Right atrium auricular region (tissue), 2 donors: ENCODE data around the gene LBX1. TPM values are rescaled to one million over a fixed set of nuclear protein-coding genes. Genes with fewer than 3 reads are reported as not detected.

Experiments
- DNase-seq: peaks from one replicate; pipeline ENCODE4 v3.0.0-alpha.2; 2019; ENCODE audit warnings: low spot score
- H3K27ac ChIP-seq, 2 donors: fragments of 200-600 bp; sonication (generic); 1 replicate in 1 of 2; 2 replicates in 1 of 2; pipeline ENCODE4 v1.5.1; 2016 to 2019
- H3K27me3 ChIP-seq, 2 donors: fragments of 200-600 bp; sonication (generic); one replicate each; pipeline versions ENCODE4 v1.5.1 to v1.6.0; 2017 to 2019
- H3K36me3 ChIP-seq: fragments of 200-600 bp; sonication (generic); one replicate; pipeline ENCODE4 v1.5.1; 2016
- H3K4me1 ChIP-seq, 2 donors: fragments of 200-600 bp; sonication (generic); one replicate each; pipeline versions ENCODE4 v1.5.1 to v1.6.0; 2017 to 2019
- H3K4me3 ChIP-seq, 2 donors: fragments of 200-600 bp; sonication (generic); 1 replicate in 1 of 2; 2 replicates in 1 of 2; pipeline ENCODE4 v1.5.1; 2017 to 2019; ENCODE audit warnings: mild to moderate bottlenecking in 1 of 2, moderate library complexity in 1 of 2
- H3K9me3 ChIP-seq, 2 donors: fragments of 200-600 bp; sonication (generic); one replicate each; pipeline ENCODE4 v1.5.1; 2019
- total RNA-seq, 2 donors: library from RNA; depleted of rRNA; stranded (reverse); fragments of >200 nt; gene quantifications; one replicate each; pipeline ENCODE4 v1.1.0, GENCODE V29; 2016
- TF ChIP-seq, protein P1 (sequence below), 2 donors: fragments of 200-600 bp; sonication (generic); IDR thresholded peaks; one replicate each; pipeline ENCODE4 v1.5.1; 2019; ENCODE audit warnings: antibody characterized with exemption in 2 of 2

The LBX1 gene
- total RNA-seq, 2 donors from 2014 or later: not detected

DNA sequence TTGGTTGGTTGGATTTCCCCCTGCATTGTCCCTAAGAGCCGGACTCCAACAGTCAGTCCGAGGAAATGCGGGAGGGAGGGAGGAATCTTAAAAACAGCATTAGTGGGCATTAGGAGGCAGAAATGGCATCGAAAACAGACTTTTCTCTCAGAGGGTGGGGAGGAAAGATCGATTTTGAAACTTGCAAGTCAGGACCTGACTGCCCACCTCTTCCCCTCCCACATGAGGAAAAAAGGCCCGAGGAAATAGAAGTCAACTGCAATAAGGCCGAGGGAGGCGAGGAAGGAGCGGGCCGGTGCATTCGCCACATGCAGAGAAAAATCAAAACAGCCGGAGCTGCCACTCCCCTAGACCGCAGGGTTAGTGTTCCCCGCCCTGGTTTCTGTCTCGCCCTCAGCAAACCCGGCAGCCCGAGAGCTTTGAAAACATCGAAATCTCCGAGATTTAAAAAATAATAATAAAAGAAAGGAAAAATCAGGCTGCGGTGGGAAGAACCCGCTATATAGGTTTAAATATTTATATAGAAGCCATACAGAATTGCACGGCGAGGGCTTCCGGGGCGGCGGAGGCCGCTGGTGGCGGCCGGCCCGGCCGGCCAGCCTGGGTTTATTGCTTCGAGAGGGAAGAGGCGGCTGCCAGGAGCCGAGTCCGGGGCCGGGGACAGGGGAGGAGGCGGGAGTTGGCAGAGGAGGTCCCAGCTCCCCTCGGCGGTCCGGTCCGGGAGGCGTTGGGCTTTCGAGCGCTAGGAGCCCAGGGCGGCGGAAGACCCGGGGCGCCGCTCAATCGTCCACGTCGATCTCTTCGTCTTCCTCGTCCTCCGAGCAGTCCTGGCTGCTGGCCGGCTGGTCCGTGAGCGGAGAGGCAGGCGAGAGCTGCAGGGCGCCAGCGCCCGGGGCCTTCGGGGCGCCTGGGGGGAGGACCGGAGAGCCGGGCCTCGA is 2.5 kb downstream of the LBX1 start:
- H3K9me3 ChIP-seq: no peaks in the 10 kb centered on the region
- peak overlapping the region; percentile 0 to 35 for H3K4me3 ChIP-seq
- H3K27me3 ChIP-seq: peaks cover 62 to 92% of the 10 kb centered on the region in 2 donors
- no peak overlapping the region for H3K27ac ChIP-seq
- TF ChIP-seq, protein P1, sequence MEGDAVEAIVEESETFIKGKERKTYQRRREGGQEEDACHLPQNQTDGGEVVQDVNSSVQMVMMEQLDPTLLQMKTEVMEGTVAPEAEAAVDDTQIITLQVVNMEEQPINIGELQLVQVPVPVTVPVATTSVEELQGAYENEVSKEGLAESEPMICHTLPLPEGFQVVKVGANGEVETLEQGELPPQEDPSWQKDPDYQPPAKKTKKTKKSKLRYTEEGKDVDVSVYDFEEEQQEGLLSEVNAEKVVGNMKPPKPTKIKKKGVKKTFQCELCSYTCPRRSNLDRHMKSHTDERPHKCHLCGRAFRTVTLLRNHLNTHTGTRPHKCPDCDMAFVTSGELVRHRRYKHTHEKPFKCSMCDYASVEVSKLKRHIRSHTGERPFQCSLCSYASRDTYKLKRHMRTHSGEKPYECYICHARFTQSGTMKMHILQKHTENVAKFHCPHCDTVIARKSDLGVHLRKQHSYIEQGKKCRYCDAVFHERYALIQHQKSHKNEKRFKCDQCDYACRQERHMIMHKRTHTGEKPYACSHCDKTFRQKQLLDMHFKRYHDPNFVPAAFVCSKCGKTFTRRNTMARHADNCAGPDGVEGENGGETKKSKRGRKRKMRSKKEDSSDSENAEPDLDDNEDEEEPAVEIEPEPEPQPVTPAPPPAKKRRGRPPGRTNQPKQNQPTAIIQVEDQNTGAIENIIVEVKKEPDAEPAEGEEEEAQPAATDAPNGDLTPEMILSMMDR (IDR thresholded peaks at IDR 0.05): no peak
- peaks cover 0 to 77% of the 10 kb centered on the region in 2 donors for H3K4me1 ChIP-seq
- no peaks in the 10 kb centered on the region for H3K36me3 ChIP-seq
- no peak for DNase-seq

GRCh38 chr10:101225846-101226421 is 3.3 kb downstream of the LBX1 start:
- Histone ChIP-seq H3K9me3 (no peaks in the 10 kb centered on the region), H3K4me1 (peaks cover 0 to 77% of the 10 kb centered on the region in 2 donors), H3K4me3 (peak overlapping the region in 1 of 2 donors; percentile 13), H3K27me3 (peaks cover 62 to 93% of the 10 kb centered on the region in 2 donors), H3K36me3 (no peaks in the 10 kb centered on the region), H3K27ac (no peak overlapping the region)
- TF ChIP-seq, protein P1 (IDR thresholded peaks at IDR 0.05): no peak
- DNase-seq: no peak

DNA sequence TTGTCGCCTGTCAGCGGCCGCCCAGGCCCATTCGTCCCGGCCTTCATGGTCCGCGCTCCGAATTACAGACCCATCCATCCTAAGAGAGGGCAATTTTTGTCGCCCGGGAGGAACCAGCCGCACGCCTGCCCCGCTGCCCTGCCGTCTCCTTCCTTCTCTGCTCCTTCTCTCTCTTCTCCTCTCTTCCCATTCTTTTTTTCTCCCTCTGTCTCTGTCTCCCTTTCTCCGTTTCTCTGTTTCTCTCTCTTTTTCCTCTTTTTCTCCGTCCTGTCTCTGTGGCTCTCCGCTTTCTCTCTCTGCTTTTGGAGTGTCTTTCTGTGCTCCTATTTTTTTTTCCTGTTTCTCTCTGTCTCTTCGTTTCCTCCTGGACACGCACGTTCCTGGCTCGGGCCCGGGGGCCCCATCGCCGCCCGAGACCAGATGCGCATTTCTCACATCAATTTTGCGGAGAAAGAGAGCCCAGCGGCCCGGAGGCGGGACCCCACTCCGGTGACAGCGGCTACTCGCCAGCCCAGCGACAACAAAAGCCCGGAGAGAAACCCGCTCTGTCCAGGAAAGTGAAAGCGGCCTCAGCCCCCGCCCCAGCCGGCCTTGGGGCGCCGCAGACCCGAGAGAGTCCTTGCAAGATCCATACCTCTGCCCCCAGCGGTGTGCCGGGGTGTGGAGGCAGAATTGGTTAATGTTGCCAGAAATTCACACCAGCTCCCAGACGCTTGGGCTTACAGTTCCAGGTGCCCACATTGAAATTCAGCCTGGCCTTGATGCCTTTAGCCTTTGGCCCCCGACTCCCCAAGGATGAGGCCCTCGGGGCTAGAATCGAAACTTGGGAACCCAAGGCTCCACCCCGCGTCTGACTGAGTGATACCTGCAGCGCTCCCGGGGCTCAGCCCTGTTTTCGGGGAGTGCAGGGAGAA is 4.1 kb downstream of the LBX1 start:
- peak overlapping the region in 1 of 2 donors; percentile 13 for H3K4me3 ChIP-seq
- no peaks in the 10 kb centered on the region for H3K36me3 ChIP-seq
- TF ChIP-seq, protein P1 (IDR thresholded peaks at IDR 0.05): no peak
- H3K27me3 ChIP-seq: peaks cover 55 to 93% of the 10 kb centered on the region in 2 donors
- no peak overlapping the region for H3K27ac ChIP-seq
- peaks cover 0 to 74% of the 10 kb centered on the region in 2 donors for H3K4me1 ChIP-seq
- DNase-seq: no peak
- H3K9me3 ChIP-seq: no peaks in the 10 kb centered on the region

GRCh38 chr10:101224060-101224909 is 5.0 kb downstream of the LBX1 start:
- TF ChIP-seq, protein P1 (IDR thresholded peaks at IDR 0.05): no peak
- Histone ChIP-seq H3K27ac (no peak overlapping the region), H3K4me1 (peaks cover 0 to 65% of the 10 kb centered on the region in 2 donors), H3K4me3 (peak overlapping the region in 1 of 2 donors; percentile 13), H3K36me3 (no peaks in the 10 kb centered on the region), H3K9me3 (no peaks in the 10 kb centered on the region), H3K27me3 (peaks cover 55 to 85% of the 10 kb centered on the region in 2 donors)
- DNase-seq: no peak
